ENCODE measurements around the gene ASTN2. TPM values are rescaled to one million over a fixed set of nuclear protein-coding genes. Genes with fewer than 3 reads are reported as not detected.

ASTN2 gene
- polyA plus RNA-seq, 1 experiment, result 6.6 TPM

DNA sequence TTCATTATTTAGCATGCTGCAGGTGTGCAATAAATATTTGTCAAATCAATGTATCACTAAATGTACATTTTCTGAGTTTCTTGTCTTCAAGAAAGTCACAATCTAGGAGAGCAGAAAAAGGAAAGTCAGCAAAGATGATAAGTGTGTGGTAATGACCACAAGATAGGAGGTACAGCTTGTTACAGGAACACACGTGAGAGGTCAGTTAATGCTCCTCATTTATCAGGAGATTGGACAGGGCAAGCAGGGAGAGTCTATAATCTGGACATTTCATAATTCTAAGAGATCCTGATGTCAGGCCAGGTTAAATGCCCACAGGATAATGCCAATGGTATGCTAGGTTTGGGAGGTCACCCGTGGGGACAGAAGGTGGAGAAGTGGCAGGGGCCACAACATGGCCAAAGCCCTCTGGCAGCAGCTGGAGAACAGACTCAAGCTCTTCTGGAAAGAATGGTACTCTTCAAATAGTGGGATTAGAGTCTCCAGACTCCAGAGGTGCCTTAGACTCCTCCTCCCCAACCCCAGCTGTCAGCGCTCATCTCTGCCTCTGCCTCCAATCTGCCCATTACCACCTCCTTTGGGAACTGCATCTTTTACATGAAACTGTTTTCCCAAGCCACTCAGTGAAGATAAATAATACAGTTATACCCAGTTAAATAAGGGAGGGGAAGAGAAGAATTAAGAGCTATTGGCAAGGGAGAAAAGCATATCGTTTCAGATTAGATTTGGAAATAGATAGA lies 114.3 kb downstream of the ASTN2 start:
- DNase-seq (ENCODE audit: low read depth, low spot score), result no peak
- H3K4me3 ChIP-seq (ENCODE audit: low read depth, low read length), result no peak overlapping the region
- no peaks in the 10 kb centered on the region; the same call in 1 of the 2 replicates for H3K9me3 ChIP-seq (ENCODE audit: control insufficient read depth, insufficient read depth, low read length)
- POLR2A ChIA-PET, result no interaction called here
- CTCF ChIA-PET, result no interaction called here
- no peaks in the 10 kb centered on the region for H3K27me3 ChIP-seq (ENCODE audit: control insufficient read depth, insufficient read depth, low read length)
- TF ChIP-seq, protein P1, sequence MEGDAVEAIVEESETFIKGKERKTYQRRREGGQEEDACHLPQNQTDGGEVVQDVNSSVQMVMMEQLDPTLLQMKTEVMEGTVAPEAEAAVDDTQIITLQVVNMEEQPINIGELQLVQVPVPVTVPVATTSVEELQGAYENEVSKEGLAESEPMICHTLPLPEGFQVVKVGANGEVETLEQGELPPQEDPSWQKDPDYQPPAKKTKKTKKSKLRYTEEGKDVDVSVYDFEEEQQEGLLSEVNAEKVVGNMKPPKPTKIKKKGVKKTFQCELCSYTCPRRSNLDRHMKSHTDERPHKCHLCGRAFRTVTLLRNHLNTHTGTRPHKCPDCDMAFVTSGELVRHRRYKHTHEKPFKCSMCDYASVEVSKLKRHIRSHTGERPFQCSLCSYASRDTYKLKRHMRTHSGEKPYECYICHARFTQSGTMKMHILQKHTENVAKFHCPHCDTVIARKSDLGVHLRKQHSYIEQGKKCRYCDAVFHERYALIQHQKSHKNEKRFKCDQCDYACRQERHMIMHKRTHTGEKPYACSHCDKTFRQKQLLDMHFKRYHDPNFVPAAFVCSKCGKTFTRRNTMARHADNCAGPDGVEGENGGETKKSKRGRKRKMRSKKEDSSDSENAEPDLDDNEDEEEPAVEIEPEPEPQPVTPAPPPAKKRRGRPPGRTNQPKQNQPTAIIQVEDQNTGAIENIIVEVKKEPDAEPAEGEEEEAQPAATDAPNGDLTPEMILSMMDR (IDR thresholded peaks at IDR 0.05; ENCODE audit: low read depth, low read length), result no peak
- no peak overlapping the region for H3K27ac ChIP-seq (ENCODE audit: low read depth, low read length)

GRCh38 chr9:117296453-117296852 lies 118.4 kb downstream of the ASTN2 start:
- Histone ChIP-seq H3K27ac (ENCODE audit: low read depth, low read length) (no peak overlapping the region), H3K4me3 (ENCODE audit: low read depth, low read length) (no peak overlapping the region), H3K27me3 (ENCODE audit: control insufficient read depth, insufficient read depth, low read length) (no peaks in the 10 kb centered on the region), H3K9me3 (ENCODE audit: control insufficient read depth, insufficient read depth, low read length) (peaks cover under 1% of the 10 kb centered on the region; the same call in 1 of the 2 replicates)
- ChIA-PET POLR2A (no interaction called here), CTCF (no interaction called here)
- TF ChIP-seq, protein P1 (IDR thresholded peaks at IDR 0.05; ENCODE audit: low read depth, low read length), result no peak
- DNase-seq (ENCODE audit: low read depth, low spot score), result no peak

GRCh38 chr9:117293206-117294114 lies 121.4 kb downstream of the ASTN2 start:
- ChIA-PET POLR2A (no interaction called here), CTCF (interaction anchor here (0.6 kb wide), 1 partner anchor 9 kb away, joined by 4 read pairs; no protein-coding TSS in a partner anchor)
- TF ChIP-seq, protein P1 (IDR thresholded peaks at IDR 0.05; ENCODE audit: low read depth, low read length), result no peak
- no peak for DNase-seq (ENCODE audit: low read depth, low spot score)
- no peaks in the 10 kb centered on the region for H3K27me3 ChIP-seq (ENCODE audit: control insufficient read depth, insufficient read depth, low read length)
- peaks cover 6% of the 10 kb centered on the region for H3K9me3 ChIP-seq (ENCODE audit: control insufficient read depth, insufficient read depth, low read length)
- H3K4me3 ChIP-seq (ENCODE audit: low read depth, low read length), result no peak overlapping the region
- no peak overlapping the region for H3K27ac ChIP-seq (ENCODE audit: low read depth, low read length)

- H3K9me3 ChIP-seq (ENCODE audit: control insufficient read depth, insufficient read depth, low read length), result peaks cover 13% of the 10 kb centered on the region
- H3K4me3 ChIP-seq (ENCODE audit: low read depth, low read length), result no peak overlapping the region
- no peaks in the 10 kb centered on the region for H3K27me3 ChIP-seq (ENCODE audit: control insufficient read depth, insufficient read depth, low read length)
- CTCF ChIA-PET, result no interaction called here
- TF ChIP-seq, protein P1 (IDR thresholded peaks at IDR 0.05; ENCODE audit: low read depth, low read length), result no peak
- H3K27ac ChIP-seq (ENCODE audit: low read depth, low read length), result no peak overlapping the region
- POLR2A ChIA-PET, result no interaction called here
- no peak for DNase-seq (ENCODE audit: low read depth, low spot score)
Measured at GRCh38 chr9:117290856-117291622, 123.8 kb downstream of the ASTN2 start.

Data from AG04450 (cell line).